ENCODE results near the gene DENND1C.

The DENND1C gene

GRCh38 chr19:6484230-6484629 is 2.6 kb upstream of the DENND1C start:
- no peak for DNase-seq (ENCODE audit: low spot score)
- no peak for TF ChIP-seq CTCF (IDR thresholded peaks at IDR 0.05)
- no peak overlapping the region for H3K4me3 ChIP-seq
- H3K27ac ChIP-seq = no peak overlapping the region

- Histone ChIP-seq H3K27ac (no peak overlapping the region), H3K4me3 (no peak overlapping the region)
- no peak for DNase-seq (ENCODE audit: low spot score)
- no peak for TF ChIP-seq CTCF (IDR thresholded peaks at IDR 0.05)
Observed at GRCh38 chr19:6483235-6483634, 1.6 kb upstream of the DENND1C start.

GRCh38 chr19:6482343-6482686 is 728 bp upstream of the DENND1C start:
- no peak overlapping the region for H3K27ac ChIP-seq
- DNase-seq (ENCODE audit: low spot score) = no peak
- no peak overlapping the region for H3K4me3 ChIP-seq
- TF ChIP-seq CTCF (IDR thresholded peaks at IDR 0.05) = no peak

- Histone ChIP-seq H3K4me3 (peak overlapping the region; percentile 58), H3K27ac (no peak overlapping the region)
- no peak for DNase-seq (ENCODE audit: low spot score)
- no peak for TF ChIP-seq CTCF (IDR thresholded peaks at IDR 0.05)
Observed at GRCh38 chr19:6480848-6481415, 655 bp downstream of the DENND1C start.

GRCh38 chr19:6479836-6480398 is 1.7 kb downstream of the DENND1C start:
- no peak overlapping the region for H3K4me3 ChIP-seq
- H3K27ac ChIP-seq = no peak overlapping the region
- no peak for DNase-seq (ENCODE audit: low spot score)
- no peak for TF ChIP-seq CTCF (IDR thresholded peaks at IDR 0.05)

- Histone ChIP-seq H3K27ac (no peak overlapping the region), H3K4me3 (no peak overlapping the region)
- no peak for DNase-seq (ENCODE audit: low spot score)
- no peak for TF ChIP-seq CTCF (IDR thresholded peaks at IDR 0.05)
Observed at GRCh38 chr19:6478815-6479214, 2.8 kb downstream of the DENND1C start.

- Histone ChIP-seq H3K4me3 (peak overlapping the region; percentile 35), H3K27ac (no peak overlapping the region)
- no peak for TF ChIP-seq CTCF (IDR thresholded peaks at IDR 0.05)
- no peak for DNase-seq (ENCODE audit: low spot score)
Observed at GRCh38 chr19:6476896-6477431, 4.6 kb downstream of the DENND1C start.
